ENCODE data around the gene MACROD2. TPM values are rescaled to one million over a fixed set of nuclear protein-coding genes. Genes with fewer than 3 reads are reported as not detected.
A peak's percentile ranks its signal among the peaks of the same experiment; 100 is the strongest.

MACROD2 gene
- total RNA-seq, 1 donor from 2014 or later, result 1.6 TPM

- FAIRE-seq (no peak), DNase-seq (ENCODE audit: low read depth) (peak; percentile 50)
- Histone ChIP-seq H3K36me3 (ENCODE audit: control insufficient read depth, insufficient read depth, low read length) (no peaks in the 10 kb centered on the region), H3K4me3 (ENCODE audit: low read depth, low read length) (no peak overlapping the region), H3K27me3 (ENCODE audit: control insufficient read depth, insufficient read depth, low read length) (no peaks in the 10 kb centered on the region)
- TF ChIP-seq, protein P1, sequence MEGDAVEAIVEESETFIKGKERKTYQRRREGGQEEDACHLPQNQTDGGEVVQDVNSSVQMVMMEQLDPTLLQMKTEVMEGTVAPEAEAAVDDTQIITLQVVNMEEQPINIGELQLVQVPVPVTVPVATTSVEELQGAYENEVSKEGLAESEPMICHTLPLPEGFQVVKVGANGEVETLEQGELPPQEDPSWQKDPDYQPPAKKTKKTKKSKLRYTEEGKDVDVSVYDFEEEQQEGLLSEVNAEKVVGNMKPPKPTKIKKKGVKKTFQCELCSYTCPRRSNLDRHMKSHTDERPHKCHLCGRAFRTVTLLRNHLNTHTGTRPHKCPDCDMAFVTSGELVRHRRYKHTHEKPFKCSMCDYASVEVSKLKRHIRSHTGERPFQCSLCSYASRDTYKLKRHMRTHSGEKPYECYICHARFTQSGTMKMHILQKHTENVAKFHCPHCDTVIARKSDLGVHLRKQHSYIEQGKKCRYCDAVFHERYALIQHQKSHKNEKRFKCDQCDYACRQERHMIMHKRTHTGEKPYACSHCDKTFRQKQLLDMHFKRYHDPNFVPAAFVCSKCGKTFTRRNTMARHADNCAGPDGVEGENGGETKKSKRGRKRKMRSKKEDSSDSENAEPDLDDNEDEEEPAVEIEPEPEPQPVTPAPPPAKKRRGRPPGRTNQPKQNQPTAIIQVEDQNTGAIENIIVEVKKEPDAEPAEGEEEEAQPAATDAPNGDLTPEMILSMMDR (IDR thresholded peaks at IDR 0.05; ENCODE audit: insufficient read depth, low read length, severe bottlenecking), result no peak
These were observed 696.7 kb downstream of the MACROD2 start for GRCh38 chr20:14691994-14692393.

DNA sequence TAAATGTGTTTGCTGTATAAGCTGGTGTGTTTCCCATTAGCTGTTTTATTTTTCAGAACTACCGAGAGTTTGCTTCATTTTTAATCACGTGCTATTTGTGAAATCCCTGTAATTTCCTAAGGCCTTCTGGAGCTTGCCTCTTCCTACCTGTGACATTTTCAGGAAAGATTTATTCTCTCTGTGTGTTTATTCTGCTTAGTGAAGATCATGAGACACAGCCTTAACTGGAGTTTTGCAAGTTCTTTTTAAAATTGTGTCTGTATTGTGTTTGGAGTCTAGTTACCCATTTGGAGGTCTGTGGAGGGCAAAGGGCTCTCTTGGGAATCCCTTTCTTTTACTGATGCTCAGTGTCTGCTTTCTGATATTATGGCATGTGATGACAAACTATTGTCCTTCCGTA, 701.2 kb downstream of the MACROD2 start:
- Histone ChIP-seq H3K36me3 (ENCODE audit: control insufficient read depth, insufficient read depth, low read length) (no peaks in the 10 kb centered on the region), H3K4me3 (ENCODE audit: low read depth, low read length) (no peak overlapping the region), H3K27me3 (ENCODE audit: control insufficient read depth, insufficient read depth, low read length) (no peaks in the 10 kb centered on the region)
- TF ChIP-seq, protein P1 (IDR thresholded peaks at IDR 0.05; ENCODE audit: insufficient read depth, low read length, severe bottlenecking), result no peak
- DNase-seq (ENCODE audit: low read depth) (no peak), FAIRE-seq (peak; percentile 55)

DNA sequence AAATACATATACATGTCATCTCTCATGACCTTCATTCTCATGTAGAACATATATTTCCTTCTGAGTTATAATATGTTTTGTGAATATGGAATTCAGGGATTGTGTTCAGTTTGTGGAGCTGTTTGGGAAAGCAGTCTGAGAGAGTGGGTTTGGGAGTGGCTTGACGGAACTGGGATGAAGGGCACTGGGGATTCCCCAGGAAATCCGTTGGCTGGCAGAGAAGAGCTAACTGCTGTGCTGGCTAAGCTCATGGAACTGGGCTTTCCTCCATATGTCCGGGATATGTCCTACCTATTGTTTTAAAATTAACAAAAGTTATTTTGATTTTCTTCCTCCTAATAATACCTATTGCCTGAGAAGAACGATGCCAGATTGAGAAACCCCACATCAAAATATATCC, 701.6 kb downstream of the MACROD2 start:
- no peak for FAIRE-seq
- TF ChIP-seq, protein P1 (IDR thresholded peaks at IDR 0.05; ENCODE audit: insufficient read depth, low read length, severe bottlenecking), result no peak

DNA sequence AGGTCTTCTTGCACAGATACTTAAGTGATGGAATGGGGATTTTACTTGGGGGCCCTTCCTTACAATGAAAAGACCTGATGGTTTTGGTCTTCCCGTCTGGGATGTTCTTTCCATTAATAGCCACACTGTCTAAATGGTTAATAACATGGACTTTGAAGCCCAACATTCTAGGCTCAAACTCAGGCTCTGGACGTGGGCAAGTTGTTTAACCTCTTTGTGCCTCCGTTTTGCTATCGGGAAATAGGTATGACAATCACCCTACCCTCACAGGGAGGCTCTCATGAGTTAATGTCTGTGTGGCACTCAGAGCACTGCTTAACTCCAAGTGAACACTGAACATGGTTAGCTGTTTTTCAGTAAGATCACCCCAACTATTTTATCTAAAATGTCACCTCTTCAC, 702.8 kb downstream of the MACROD2 start:
- FAIRE-seq (no peak), DNase-seq (ENCODE audit: low read depth) (no peak)
- TF ChIP-seq, protein P1 (IDR thresholded peaks at IDR 0.05; ENCODE audit: insufficient read depth, low read length, severe bottlenecking), result no peak
- H3K4me3 ChIP-seq (ENCODE audit: low read depth, low read length), result no peak overlapping the region
- no peaks in the 10 kb centered on the region for H3K36me3 ChIP-seq (ENCODE audit: control insufficient read depth, insufficient read depth, low read length)
- H3K27me3 ChIP-seq (ENCODE audit: control insufficient read depth, insufficient read depth, low read length), result no peaks in the 10 kb centered on the region

More for the DNA sequence above, 701.6 kb downstream of the MACROD2 start:
- no peak for DNase-seq (ENCODE audit: low read depth)
- no peaks in the 10 kb centered on the region for H3K36me3 ChIP-seq (ENCODE audit: control insufficient read depth, insufficient read depth, low read length)
- H3K27me3 ChIP-seq (ENCODE audit: control insufficient read depth, insufficient read depth, low read length), result no peaks in the 10 kb centered on the region
- no peak overlapping the region for H3K4me3 ChIP-seq (ENCODE audit: low read depth, low read length)

- Histone ChIP-seq H3K27me3 (ENCODE audit: control insufficient read depth, insufficient read depth, low read length) (no peaks in the 10 kb centered on the region), H3K4me3 (ENCODE audit: low read depth, low read length) (no peak overlapping the region), H3K36me3 (ENCODE audit: control insufficient read depth, insufficient read depth, low read length) (no peaks in the 10 kb centered on the region)
- DNase-seq (ENCODE audit: low read depth) (no peak), FAIRE-seq (no peak)
- TF ChIP-seq, protein P1 (IDR thresholded peaks at IDR 0.05; ENCODE audit: insufficient read depth, low read length, severe bottlenecking), result no peak
These were observed 703.5 kb downstream of the MACROD2 start for GRCh38 chr20:14698605-14699373.

DNA sequence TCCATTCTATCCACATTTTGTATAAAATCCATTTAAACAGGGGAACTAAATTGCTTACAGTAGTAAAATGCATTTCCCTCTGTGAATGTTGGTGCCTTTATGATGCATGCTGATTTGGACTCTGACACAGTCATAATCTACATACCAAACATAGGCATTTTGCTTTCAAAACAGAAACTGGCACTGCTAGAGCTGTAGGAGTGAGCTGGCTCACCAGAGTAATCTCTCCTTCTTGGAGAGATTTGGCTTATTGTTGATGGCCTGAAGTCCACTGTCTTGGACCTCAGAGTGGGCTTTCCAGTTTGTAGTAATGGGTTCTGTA, 705.3 kb downstream of the MACROD2 start:
- Histone ChIP-seq H3K27me3 (ENCODE audit: control insufficient read depth, insufficient read depth, low read length) (no peaks in the 10 kb centered on the region), H3K4me3 (ENCODE audit: low read depth, low read length) (no peak overlapping the region), H3K36me3 (ENCODE audit: control insufficient read depth, insufficient read depth, low read length) (no peaks in the 10 kb centered on the region)
- DNase-seq (ENCODE audit: low read depth) (peak; percentile 86), FAIRE-seq (no peak)
- TF ChIP-seq, protein P1 (IDR thresholded peaks at IDR 0.05; ENCODE audit: insufficient read depth, low read length, severe bottlenecking), result no peak

Data from bronchial epithelial cell (primary cell).